GM12878 (cell line): ENCODE results near the gene AMMECR1. TPM values are rescaled to one million over a fixed set of nuclear protein-coding genes. Genes with fewer than 3 reads are reported as not detected.

Experiments used
- ATAC-seq: fragments of 200-7000 bp; cut with Tn5 transposase; 3 replicates; pipeline ENCODE4 v1.9.1; 2020; ENCODE audit warnings: mild to moderate bottlenecking, moderate library complexity
- BruUV-seq: library from RNA; stranded (reverse); fragments of 400-500 nt; replicated peaks from 2 replicates; lab custom pipeline; 2021; lab: Mats Ljungman, UMichigan
- CTCF ChIA-PET: fragments of 300-600 bp; sonication (Branson Sonifier 250); formaldehyde crosslinking; extraction: SDS; loops from one replicate; lab custom pipeline; 2021; ENCODE audit warnings: inconsistent platforms; lab: Yijun Ruan, JAX
- POLR2A ChIA-PET: fragments of 350-600 bp; formaldehyde crosslinking; extraction: SDS; loops from one replicate; lab custom pipeline; 2021; ENCODE audit warnings: inconsistent platforms; lab: Charles Lee
- RAD21 ChIA-PET: fragments of 300-600 bp; sonication (Branson Sonifier 250); formaldehyde crosslinking; loops from one replicate; lab custom pipeline; 2023; ENCODE audit warnings: antibody characterized with exemption; ENCODE audit not compliant: unreplicated experiment; lab: Charles Lee
- SMC1A ChIA-PET: fragments of 300-600 bp; sonication (Branson Sonifier 250); formaldehyde crosslinking; loops from one replicate; lab custom pipeline; 2023; ENCODE audit not compliant: unreplicated experiment, uncharacterized antibody; lab: Charles Lee
- DNase-seq: peaks from one replicate; pipeline ENCODE4 v3.0.0-alpha.2; 2011; ENCODE audit warnings: low read depth, low spot score
- FAIRE-seq: peaks from 3 replicates; lab custom pipeline; 2011; peaks lifted over from hg19 to GRCh38; lab: Jason Lieb, UNC
- H2AFZ ChIP-seq: 2 replicates; pipeline ENCODE4 v1.6.0; 2011; ENCODE audit warnings: low read depth, low read length, control low read depth; ENCODE audit not compliant: control insufficient read depth
- H3K27ac ChIP-seq: 2 replicates; pipeline ENCODE4 v1.5.1; 2011; ENCODE audit warnings: control low read depth; ENCODE audit not compliant: control insufficient read depth, insufficient read depth
- H3K27me3 ChIP-seq, 2 experiments: replicated peaks in 1 of 2; 2 replicates each; pipeline versions ENCODE4 v1.6.0 to v1.6.1; 2011; ENCODE audit warnings: low read length in 1 of 2; ENCODE audit not compliant: control insufficient read depth in 2 of 2, insufficient read depth in 2 of 2
- H3K36me3 ChIP-seq, 2 experiments: 2 replicates each; pipeline ENCODE4 v1.5.1; 2011; ENCODE audit warnings: low read length in 1 of 2; ENCODE audit not compliant: control insufficient read depth in 2 of 2, insufficient read depth in 2 of 2
- H3K4me1 ChIP-seq: 2 replicates; pipeline ENCODE4 v1.6.1; 2011; ENCODE audit warnings: mild to moderate bottlenecking, low read length, moderate library complexity, mixed read lengths; ENCODE audit not compliant: control insufficient read depth, insufficient read depth
- H3K4me2 ChIP-seq: 2 replicates; pipeline ENCODE4 v1.6.0; 2011; ENCODE audit warnings: control low read depth; ENCODE audit not compliant: control insufficient read depth, insufficient read depth
- H3K4me3 ChIP-seq: fragments of 200-600 bp; sonication (generic); 2 replicates; pipeline ENCODE4 v1.5.1; 2016
- H3K79me2 ChIP-seq: 2 replicates; pipeline ENCODE4 v1.6.0; 2011; ENCODE audit warnings: low read length; ENCODE audit not compliant: control insufficient read depth, insufficient read depth
- H3K9ac ChIP-seq: 2 replicates; pipeline ENCODE4 v1.8.0; 2011; ENCODE audit warnings: low read length, control low read depth, mixed read lengths; ENCODE audit not compliant: control insufficient read depth, insufficient read depth
- H3K9me3 ChIP-seq: replicated peaks from 3 replicates; pipeline ENCODE4 v1.5.1; 2011; ENCODE audit warnings: mild to moderate bottlenecking, low read length; ENCODE audit not compliant: control insufficient read depth, insufficient read depth
- H4K20me1 ChIP-seq: 2 replicates; pipeline ENCODE4 v1.6.0; 2011; ENCODE audit not compliant: control insufficient read depth, insufficient read depth
- ATF7 ChIP-seq: fragments of 450-650 bp; IDR thresholded peaks from 2 replicates; pipeline ENCODE4 v1.6.1; 2016; ENCODE audit warnings: low read depth, mild to moderate bottlenecking
- CHD4 ChIP-seq: fragments of 200-600 bp; sonication (generic); IDR thresholded peaks from 2 replicates; pipeline ENCODE4 v1.6.1; 2016; ENCODE audit warnings: mild to moderate bottlenecking
- EP300 ChIP-seq, 2 experiments: fragments of 150-350 bp in 1 of 2; IDR thresholded peaks; 2 replicates each; pipeline ENCODE4 v1.6.1; 2011 to 2012; ENCODE audit warnings: low read depth in 2 of 2, low read length in 2 of 2, borderline replicate concordance in 1 of 2, improper control_type of control experiment in 1 of 2, inconsistent platforms in 1 of 2; ENCODE audit not compliant: control insufficient read depth in 1 of 2
- ESRRA ChIP-seq: IDR thresholded peaks from 2 replicates; pipeline ENCODE4 v1.6.1; 2012; ENCODE audit warnings: mild to moderate bottlenecking, low read length, improper control_type of control experiment
- ETV6 ChIP-seq, 2 experiments: fragments of 450-650 bp in 1 of 2; IDR thresholded peaks in 1 of 2; conservative IDR thresholded peaks in 1 of 2; 2 replicates each; pipeline ENCODE4 v1.6.1; 2014; ENCODE audit warnings: antibody characterized with exemption in 1 of 2, borderline replicate concordance in 1 of 2, low read depth in 1 of 2, mild to moderate bottlenecking in 1 of 2, moderate library complexity in 1 of 2
- GABPA ChIP-seq: IDR thresholded peaks from 2 replicates; pipeline ENCODE4 v1.6.1; 2014; ENCODE audit warnings: antibody characterized with exemption, low read depth, mild to moderate bottlenecking, inconsistent platforms
- JUND ChIP-seq: IDR thresholded peaks from 2 replicates; pipeline ENCODE4 v1.6.1; 2012; ENCODE audit warnings: low read depth, mild to moderate bottlenecking, low read length, improper control_type of control experiment, moderate library complexity
- KAT2A ChIP-seq: conservative IDR thresholded peaks from 2 replicates; pipeline ENCODE4 v1.6.1; 2011; ENCODE audit warnings: low read depth, low read length; ENCODE audit not compliant: control insufficient read depth
- NBN ChIP-seq: fragments of 450-650 bp; IDR thresholded peaks from 2 replicates; pipeline ENCODE4 v1.6.1; 2016
- RBBP5 ChIP-seq: fragments of 200-600 bp; sonication (generic); conservative IDR thresholded peaks from 2 replicates; pipeline ENCODE4 v1.6.1; 2016
- RCOR1 ChIP-seq: conservative IDR thresholded peaks from 2 replicates; pipeline ENCODE4 v1.6.1; 2012; ENCODE audit warnings: low read depth, low read length, improper control_type of control experiment
- SP1 ChIP-seq: IDR thresholded peaks from one replicate; pipeline ENCODE4 v1.6.1; 2011; ENCODE audit warnings: low read depth, low read length
- SREBF1 ChIP-seq: IDR thresholded peaks from 2 replicates; pipeline ENCODE4 v1.6.1; 2012; ENCODE audit warnings: mild to moderate bottlenecking, low read length
- TARDBP ChIP-seq: IDR thresholded peaks from 2 replicates; pipeline ENCODE4 v1.6.1; 2016; ENCODE audit warnings: borderline replicate concordance
- TCF7 ChIP-seq: IDR thresholded peaks from 2 replicates; pipeline ENCODE4 v1.6.1; 2014; ENCODE audit warnings: antibody characterized with exemption, borderline replicate concordance
- ZNF274 ChIP-seq: IDR thresholded peaks from one replicate; pipeline ENCODE4 v1.8.0; 2011; ENCODE audit not compliant: insufficient read length, insufficient read depth
- WGBS: methylation state at CpG from one replicate; pipeline ENCODE4 v1.1.6; 2016; ENCODE audit warnings: low lambda C conversion rate; ENCODE audit not compliant: insufficient replicate concordance, insufficient coverage; ENCODE audit errors: missing lambda C conversion rate; 5-methylcytosine and 5-hydroxymethylcytosine counted together
- in situ Hi-C: fragments of 300-500 bp; cut with MboI; formaldehyde crosslinking; loops from 9 replicates; pipeline ENCODE4 v1.14.3; 2018; ENCODE audit warnings: mixed read lengths
- intact Hi-C: fragments of 100-400 bp; cut with micrococcal nuclease; formaldehyde crosslinking; loops from one replicate; pipeline ENCODE4 v1.14.2; 2022; ENCODE audit not compliant: unreplicated experiment
- polyA plus RNA-seq, 11 experiments: library from polyadenylated mRNA; depleted of rRNA in 4 of 11; unstranded in 6 of 11; stranded (reverse) in 5 of 11; fragments of >200 nt; fragmentation: Nextera tagmentation in 4 of 11; fragmentation: Illumina TruSeq in 1 of 11; extraction: Ambion mirVana in 4 of 11; extraction: Trizol in 1 of 11; gene quantifications; 1 replicate in 1 of 11; 2 replicates in 10 of 11; pipeline versions ENCODE4 v1.2.1 to v1.2.3, GENCODE V29; 2011 to 2016; ENCODE audit warnings: inconsistent platforms in 2 of 11, missing spikeins in 2 of 11, low read depth in 1 of 11
- total RNA-seq, 4 experiments: library from RNA; depleted of rRNA in 3 of 4; stranded (reverse); fragments of >200 nt in 3 of 4; fragmentation: Illumina TruSeq in 1 of 4; extraction: Trizol in 1 of 4; gene quantifications; 2 replicates each; pipeline versions ENCODE4 v1.2.1 to v1.2.3, GENCODE V29; 2013 to 2021
- TF ChIP-seq, protein P1 (sequence below): fragments of 450-650 bp; IDR thresholded peaks from 2 replicates; pipeline ENCODE4 v1.6.1; 2016; ENCODE audit warnings: mild to moderate bottlenecking

Gene AMMECR1
- total and polyA plus RNA-seq, 10 of the 15 experiments (the other 5 are each of a cell fraction or from before 2014, with no cell fraction given): 4.9 to 25.6 (median 10.7) TPM

- TF ChIP-seq TARDBP: no peak
- no peak for TF ChIP-seq SREBF1
- no peak for TF ChIP-seq SP1
- no peak for TF ChIP-seq ZNF274
- no peak for TF ChIP-seq ESRRA
- TF ChIP-seq ATF7: no peak
- TF ChIP-seq, all 136 proteins: peak for 0
Measured at GRCh38 chrX:110265661-110266060, 52.2 kb downstream of the AMMECR1 start (continued).

DNA sequence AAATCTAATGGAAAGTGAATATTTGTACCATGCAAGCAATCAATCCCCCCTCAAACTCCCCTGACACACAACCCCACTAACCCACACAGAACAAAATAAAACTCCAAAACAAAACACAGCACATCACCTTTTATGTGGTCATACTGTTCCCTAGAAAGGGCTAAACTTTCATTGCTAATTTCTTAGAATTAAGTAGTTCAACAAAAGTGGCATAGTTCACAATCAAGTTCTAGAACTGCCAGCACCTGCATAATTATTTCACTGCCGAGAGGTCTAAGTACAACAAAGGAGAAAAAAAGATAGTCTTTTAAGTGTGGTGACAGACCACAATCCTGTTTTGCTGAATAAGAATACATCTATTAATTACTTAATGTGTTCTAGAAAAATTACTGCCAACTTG lies 58.8 kb downstream of the AMMECR1 start:
- no peak for FAIRE-seq
- POLR2A ChIA-PET: no interaction called here

More for the DNA sequence above, 58.8 kb downstream of the AMMECR1 start:
- TF ChIP-seq KAT2A (no peak), GABPA (no peak), ETV6 (conservative IDR thresholded peaks at IDR 0.05 in 1 of 2, IDR thresholded peaks at IDR 0.05 in 1 of 2; ENCODE audit: borderline replicate concordance in 1 of 2, low read depth in 1 of 2) (no peak), RCOR1 (no peak), SREBF1 (no peak), TCF7 (no peak), CHD4 (no peak), JUND (no peak), EP300 (IDR thresholded peaks at IDR 0.05; ENCODE audit: borderline replicate concordance in 1 of 2, control insufficient read depth in 1 of 2, low read depth in 2 of 2, low read length in 2 of 2) (no peak), RBBP5 (no peak), NBN (no peak)
- TF ChIP-seq, protein P1, sequence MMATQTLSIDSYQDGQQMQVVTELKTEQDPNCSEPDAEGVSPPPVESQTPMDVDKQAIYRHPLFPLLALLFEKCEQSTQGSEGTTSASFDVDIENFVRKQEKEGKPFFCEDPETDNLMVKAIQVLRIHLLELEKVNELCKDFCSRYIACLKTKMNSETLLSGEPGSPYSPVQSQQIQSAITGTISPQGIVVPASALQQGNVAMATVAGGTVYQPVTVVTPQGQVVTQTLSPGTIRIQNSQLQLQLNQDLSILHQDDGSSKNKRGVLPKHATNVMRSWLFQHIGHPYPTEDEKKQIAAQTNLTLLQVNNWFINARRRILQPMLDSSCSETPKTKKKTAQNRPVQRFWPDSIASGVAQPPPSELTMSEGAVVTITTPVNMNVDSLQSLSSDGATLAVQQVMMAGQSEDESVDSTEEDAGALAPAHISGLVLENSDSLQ: no peak
- no peak overlapping the region for H2AFZ ChIP-seq
- intact Hi-C loops: no loop called here
- BruUV-seq: no TSS peak
- ATAC-seq: no peak
- WGBS: 90% methylated on average over 1 of the region's 1 CpG
- RAD21 ChIA-PET: interaction anchor here (1.0 kb wide), 1 partner anchor 111 kb away, joined by 3 read pairs; no protein-coding TSS in a partner anchor
- H3K27me3 ChIP-seq: no peaks in the 10 kb centered on the region
- CTCF ChIA-PET: no interaction called here
- H3K9ac ChIP-seq: no peak overlapping the region
- no peaks in the 10 kb centered on the region for H4K20me1 ChIP-seq
- in situ Hi-C loops: no loop called here
- DNase-seq: no peak
- no peak overlapping the region for H3K4me2 ChIP-seq
- no peak overlapping the region for H3K4me3 ChIP-seq
- H3K27ac ChIP-seq: no peak overlapping the region
- no peaks in the 10 kb centered on the region for H3K79me2 ChIP-seq
- H3K4me1 ChIP-seq: no peaks in the 10 kb centered on the region
- no peaks in the 10 kb centered on the region for H3K9me3 ChIP-seq
- SMC1A ChIA-PET: no interaction called here
- no peaks in the 10 kb centered on the region for H3K36me3 ChIP-seq
